ENCODE data around the gene NF1. TPM values are rescaled to one million over a fixed set of nuclear protein-coding genes. Genes with fewer than 3 reads are reported as not detected.

NF1 gene
- total RNA-seq, 2 experiments from 2014 or later = 15.5 to 18.7 TPM

DNA sequence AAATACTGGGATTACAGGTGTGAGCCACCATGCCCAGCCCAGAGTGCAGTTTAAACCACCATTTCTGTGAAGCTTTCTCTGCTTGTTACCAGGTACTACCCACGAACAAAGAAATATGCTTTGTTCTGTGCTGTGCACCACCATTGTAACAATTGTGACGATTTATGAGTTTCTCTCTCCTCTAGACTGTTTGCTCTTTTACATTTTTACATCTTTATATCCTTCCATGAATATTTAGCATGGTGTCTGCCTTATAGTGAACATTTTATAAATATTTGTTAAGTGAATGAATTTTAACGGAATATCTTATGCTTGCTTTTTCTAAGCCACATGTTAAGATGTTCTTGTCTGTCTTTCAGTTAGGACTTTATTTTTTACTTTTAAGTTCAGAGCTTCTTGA, 141.9 kb downstream of the NF1 start:
- TF ChIP-seq, protein P1, sequence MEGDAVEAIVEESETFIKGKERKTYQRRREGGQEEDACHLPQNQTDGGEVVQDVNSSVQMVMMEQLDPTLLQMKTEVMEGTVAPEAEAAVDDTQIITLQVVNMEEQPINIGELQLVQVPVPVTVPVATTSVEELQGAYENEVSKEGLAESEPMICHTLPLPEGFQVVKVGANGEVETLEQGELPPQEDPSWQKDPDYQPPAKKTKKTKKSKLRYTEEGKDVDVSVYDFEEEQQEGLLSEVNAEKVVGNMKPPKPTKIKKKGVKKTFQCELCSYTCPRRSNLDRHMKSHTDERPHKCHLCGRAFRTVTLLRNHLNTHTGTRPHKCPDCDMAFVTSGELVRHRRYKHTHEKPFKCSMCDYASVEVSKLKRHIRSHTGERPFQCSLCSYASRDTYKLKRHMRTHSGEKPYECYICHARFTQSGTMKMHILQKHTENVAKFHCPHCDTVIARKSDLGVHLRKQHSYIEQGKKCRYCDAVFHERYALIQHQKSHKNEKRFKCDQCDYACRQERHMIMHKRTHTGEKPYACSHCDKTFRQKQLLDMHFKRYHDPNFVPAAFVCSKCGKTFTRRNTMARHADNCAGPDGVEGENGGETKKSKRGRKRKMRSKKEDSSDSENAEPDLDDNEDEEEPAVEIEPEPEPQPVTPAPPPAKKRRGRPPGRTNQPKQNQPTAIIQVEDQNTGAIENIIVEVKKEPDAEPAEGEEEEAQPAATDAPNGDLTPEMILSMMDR (IDR thresholded peaks at IDR 0.05) = no peak
- Mint-ChIP-seq H3K36me3 (ENCODE audit: low read depth) (peaks cover 30% of the 10 kb centered on the region), H3K4me1 (ENCODE audit: low read depth) (peaks cover 7% of the 10 kb centered on the region), H3K4me3 (no peak overlapping the region), H3K9me3 (no peaks in the 10 kb centered on the region), H3K27ac (no peak overlapping the region), H3K27me3 (no peaks in the 10 kb centered on the region)
- no peaks in the 10 kb centered on the region for H3K4me1 ChIP-seq (ENCODE audit: insufficient read depth, low read length)
- no peak overlapping the region for H3K27ac ChIP-seq (ENCODE audit: low read depth in 1 of 2, low read length in 2 of 2)
- intact Hi-C loops (cut with DNase I, micrococcal nuclease) = no loop called here
- no peaks in the 10 kb centered on the region for H3K27me3 ChIP-seq (ENCODE audit: control insufficient read depth in 1 of 2, insufficient read depth in 2 of 2, low read length in 2 of 2)
- DNase-seq (no peak), ATAC-seq (ENCODE audit: poor library complexity) (no peak)
- peaks cover 27% of the 10 kb centered on the region for H3K36me3 ChIP-seq (ENCODE audit: insufficient read depth, low read length)
- POLR2A ChIA-PET = no interaction called here
- H3K9me3 ChIP-seq (ENCODE audit: control insufficient read depth in 1 of 2, insufficient read depth in 1 of 2, low read length in 2 of 2) = no peaks in the 10 kb centered on the region
- H3K4me3 ChIP-seq (ENCODE audit: low read length) = no peak overlapping the region
- CTCF ChIA-PET = no interaction called here

DNA sequence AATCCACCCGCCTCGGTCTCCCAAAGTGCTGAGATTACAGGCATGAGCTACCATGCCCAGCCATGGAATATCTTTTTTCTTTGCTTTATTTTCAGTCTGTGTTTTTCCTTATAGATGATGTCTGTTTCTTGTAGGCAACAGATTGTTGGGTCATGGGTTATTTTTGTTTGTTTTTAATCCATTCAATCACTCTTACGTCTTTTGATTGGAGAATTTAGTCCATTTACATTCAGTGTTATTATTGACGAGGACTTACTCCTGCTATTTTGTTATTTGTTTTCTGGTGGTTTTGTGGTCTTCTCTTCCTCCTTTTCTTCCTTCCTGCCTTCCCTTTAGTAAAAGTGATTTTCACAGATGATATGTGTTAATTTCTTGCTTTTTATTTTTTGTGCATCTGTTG, 146.3 kb downstream of the NF1 start:
- no peak overlapping the region for H3K27ac Mint-ChIP-seq
- ATAC-seq (ENCODE audit: poor library complexity) (no peak), DNase-seq (no peak)
- no peaks in the 10 kb centered on the region for H3K27me3 Mint-ChIP-seq
- peaks cover 14% of the 10 kb centered on the region for H3K36me3 Mint-ChIP-seq (ENCODE audit: low read depth)
- peaks cover 7% of the 10 kb centered on the region for H3K4me1 Mint-ChIP-seq (ENCODE audit: low read depth)
- H3K9me3 Mint-ChIP-seq = no peaks in the 10 kb centered on the region
- TF ChIP-seq, protein P1 (IDR thresholded peaks at IDR 0.05) = no peak
- no peaks in the 10 kb centered on the region for H3K27me3 ChIP-seq (ENCODE audit: control insufficient read depth in 1 of 2, insufficient read depth in 2 of 2, low read length in 2 of 2)
- no peak overlapping the region for H3K27ac ChIP-seq (ENCODE audit: low read depth in 1 of 2, low read length in 2 of 2)
- no peak overlapping the region for H3K4me3 ChIP-seq (ENCODE audit: low read length)
- CTCF ChIA-PET = no interaction called here
- intact Hi-C loops (cut with DNase I, micrococcal nuclease) = no loop called here
- H3K4me1 ChIP-seq (ENCODE audit: insufficient read depth, low read length) = no peaks in the 10 kb centered on the region
- no peaks in the 10 kb centered on the region for H3K9me3 ChIP-seq (ENCODE audit: control insufficient read depth in 1 of 2, insufficient read depth in 1 of 2, low read length in 2 of 2)
- H3K36me3 ChIP-seq (ENCODE audit: insufficient read depth, low read length) = peaks cover 16% of the 10 kb centered on the region
- POLR2A ChIA-PET = no interaction called here
- H3K4me3 Mint-ChIP-seq = no peak overlapping the region

DNA sequence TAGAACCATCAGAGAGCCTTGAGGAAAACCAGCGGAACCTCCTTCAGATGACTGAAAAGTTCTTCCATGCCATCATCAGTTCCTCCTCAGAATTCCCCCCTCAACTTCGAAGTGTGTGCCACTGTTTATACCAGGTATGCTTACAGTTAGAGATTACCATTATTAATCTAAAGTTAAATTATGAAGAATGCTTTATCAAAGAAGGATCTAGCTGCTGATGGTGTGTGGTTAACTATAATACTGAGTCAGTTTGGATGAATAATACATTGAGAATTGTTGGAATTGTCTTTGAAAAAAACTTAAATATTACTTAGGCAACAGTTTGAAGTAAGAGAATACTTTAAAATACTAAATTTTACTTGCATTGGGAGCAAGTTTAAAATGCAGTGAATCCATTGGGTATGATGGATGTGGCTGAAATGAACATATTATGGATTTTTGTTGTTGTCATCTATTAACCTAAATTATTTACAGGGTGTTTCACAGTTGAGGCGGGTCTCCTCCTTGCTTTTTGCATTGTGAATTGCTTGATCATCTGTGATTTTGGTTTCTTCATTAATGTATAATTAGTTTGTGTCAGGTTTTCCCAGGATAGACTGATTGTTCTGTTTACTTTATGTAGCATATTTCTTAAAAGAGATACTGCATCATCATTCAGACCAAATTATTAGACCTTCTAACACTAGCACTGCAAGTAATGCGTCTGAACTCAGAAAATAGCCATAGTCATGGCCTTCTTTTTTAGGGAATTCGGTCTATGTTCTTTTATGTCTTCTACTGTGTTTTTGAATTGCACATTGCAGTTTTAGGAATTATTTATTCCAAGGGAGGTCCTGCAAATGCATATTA, 154.4 kb downstream of the NF1 start:
- TF ChIP-seq, protein P1 (IDR thresholded peaks at IDR 0.05) = no peak
- H3K4me1 Mint-ChIP-seq (ENCODE audit: low read depth) = no peaks in the 10 kb centered on the region
- no peak overlapping the region for H3K4me3 Mint-ChIP-seq
- DNase-seq = no peak
- ATAC-seq (ENCODE audit: poor library complexity) = no peak
- Histone ChIP-seq H3K27ac (ENCODE audit: low read depth in 1 of 2, low read length in 2 of 2) (no peak overlapping the region), H3K9me3 (ENCODE audit: control insufficient read depth in 1 of 2, insufficient read depth in 1 of 2, low read length in 2 of 2) (no peaks in the 10 kb centered on the region), H3K36me3 (ENCODE audit: insufficient read depth, low read length) (no peaks in the 10 kb centered on the region), H3K4me1 (ENCODE audit: insufficient read depth, low read length) (no peaks in the 10 kb centered on the region), H3K4me3 (ENCODE audit: low read length) (no peak overlapping the region), H3K27me3 (ENCODE audit: control insufficient read depth in 1 of 2, insufficient read depth in 2 of 2, low read length in 2 of 2) (no peaks in the 10 kb centered on the region)
- POLR2A ChIA-PET = no interaction called here
- no peaks in the 10 kb centered on the region for H3K9me3 Mint-ChIP-seq
- CTCF ChIA-PET = no interaction called here
- no peak overlapping the region for H3K27ac Mint-ChIP-seq
- H3K36me3 Mint-ChIP-seq (ENCODE audit: low read depth) = peaks cover 7% of the 10 kb centered on the region
- intact Hi-C loops (cut with DNase I, micrococcal nuclease) = no loop called here
- no peaks in the 10 kb centered on the region for H3K27me3 Mint-ChIP-seq

Data from CD4-positive, alpha-beta T cell (primary cell).